NB4 (cell line): ENCODE data around the gene CCDC152.

ENCODE experiments used
- CTCF ChIP-seq: IDR thresholded peaks from one replicate; pipeline ENCODE4 v1.5.1; 2012; ENCODE audit warnings: low read depth, low read length
- TF ChIP-seq, protein P1 (sequence below): IDR thresholded peaks from 2 replicates; pipeline ENCODE4 v1.6.1; 2011; ENCODE audit warnings: low read depth, low read length

GRCh38 chr5:42767491-42768105, 11.0 kb downstream of the CCDC152 start:
- TF ChIP-seq CTCF = no peak
- TF ChIP-seq, protein P1, sequence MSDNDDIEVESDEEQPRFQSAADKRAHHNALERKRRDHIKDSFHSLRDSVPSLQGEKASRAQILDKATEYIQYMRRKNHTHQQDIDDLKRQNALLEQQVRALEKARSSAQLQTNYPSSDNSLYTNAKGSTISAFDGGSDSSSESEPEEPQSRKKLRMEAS = no peak
